ENCODE data around the gene NAP1L4. TPM values are rescaled to one million over a fixed set of nuclear protein-coding genes. Genes with fewer than 3 reads are reported as not detected.

NAP1L4 gene
- total RNA-seq, 1 donor from 2014 or later, result 171 TPM

- DNase-seq (ENCODE audit: low spot score in 2 of 2, unreplicated experiment in 2 of 2), result no peak
Measured at GRCh38 chr11:2931771-2932738, 60.1 kb downstream of the NAP1L4 start.

DNA sequence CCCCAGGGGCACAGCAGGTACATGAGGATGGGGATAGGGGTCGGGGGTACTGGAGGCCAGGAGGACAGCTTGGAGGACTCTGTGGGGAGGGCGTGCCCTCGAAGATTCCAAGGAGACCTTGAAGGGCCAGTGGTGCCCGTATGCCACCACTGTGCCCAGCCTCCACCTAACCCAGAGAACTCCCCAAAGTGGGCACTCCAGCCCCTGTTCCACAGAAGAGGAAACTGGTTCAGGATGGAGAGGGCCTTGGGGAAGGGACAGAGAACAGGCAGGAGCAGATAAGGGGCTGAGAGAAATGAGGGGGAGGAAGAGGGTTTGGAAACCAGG is 60.7 kb downstream of the NAP1L4 start:
- no peak for DNase-seq (ENCODE audit: low spot score in 2 of 2, unreplicated experiment in 2 of 2)
- H3K27me3 Mint-ChIP-seq (ENCODE audit: low read depth), result peaks cover 61% of the 10 kb centered on the region
- TF ChIP-seq, protein P1, sequence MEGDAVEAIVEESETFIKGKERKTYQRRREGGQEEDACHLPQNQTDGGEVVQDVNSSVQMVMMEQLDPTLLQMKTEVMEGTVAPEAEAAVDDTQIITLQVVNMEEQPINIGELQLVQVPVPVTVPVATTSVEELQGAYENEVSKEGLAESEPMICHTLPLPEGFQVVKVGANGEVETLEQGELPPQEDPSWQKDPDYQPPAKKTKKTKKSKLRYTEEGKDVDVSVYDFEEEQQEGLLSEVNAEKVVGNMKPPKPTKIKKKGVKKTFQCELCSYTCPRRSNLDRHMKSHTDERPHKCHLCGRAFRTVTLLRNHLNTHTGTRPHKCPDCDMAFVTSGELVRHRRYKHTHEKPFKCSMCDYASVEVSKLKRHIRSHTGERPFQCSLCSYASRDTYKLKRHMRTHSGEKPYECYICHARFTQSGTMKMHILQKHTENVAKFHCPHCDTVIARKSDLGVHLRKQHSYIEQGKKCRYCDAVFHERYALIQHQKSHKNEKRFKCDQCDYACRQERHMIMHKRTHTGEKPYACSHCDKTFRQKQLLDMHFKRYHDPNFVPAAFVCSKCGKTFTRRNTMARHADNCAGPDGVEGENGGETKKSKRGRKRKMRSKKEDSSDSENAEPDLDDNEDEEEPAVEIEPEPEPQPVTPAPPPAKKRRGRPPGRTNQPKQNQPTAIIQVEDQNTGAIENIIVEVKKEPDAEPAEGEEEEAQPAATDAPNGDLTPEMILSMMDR (IDR thresholded peaks at IDR 0.05; ENCODE audit: unreplicated experiment), result no peak
- no peak overlapping the region for H3K4me3 Mint-ChIP-seq
- peaks cover 11% of the 10 kb centered on the region for H3K4me1 Mint-ChIP-seq
- no peak overlapping the region for H3K27ac Mint-ChIP-seq
- no peaks in the 10 kb centered on the region for H3K9me3 Mint-ChIP-seq
- no peaks in the 10 kb centered on the region for H3K36me3 Mint-ChIP-seq

More at GRCh38 chr11:2931771-2932738, 60.1 kb downstream of the NAP1L4 start:
- TF ChIP-seq, protein P1 (IDR thresholded peaks at IDR 0.05; ENCODE audit: unreplicated experiment), result no peak
- Mint-ChIP-seq H3K4me3 (no peak overlapping the region), H3K27ac (no peak overlapping the region), H3K9me3 (peaks cover 3% of the 10 kb centered on the region), H3K4me1 (peaks cover 11% of the 10 kb centered on the region), H3K27me3 (ENCODE audit: low read depth) (peaks cover 54% of the 10 kb centered on the region), H3K36me3 (no peaks in the 10 kb centered on the region)

DNA sequence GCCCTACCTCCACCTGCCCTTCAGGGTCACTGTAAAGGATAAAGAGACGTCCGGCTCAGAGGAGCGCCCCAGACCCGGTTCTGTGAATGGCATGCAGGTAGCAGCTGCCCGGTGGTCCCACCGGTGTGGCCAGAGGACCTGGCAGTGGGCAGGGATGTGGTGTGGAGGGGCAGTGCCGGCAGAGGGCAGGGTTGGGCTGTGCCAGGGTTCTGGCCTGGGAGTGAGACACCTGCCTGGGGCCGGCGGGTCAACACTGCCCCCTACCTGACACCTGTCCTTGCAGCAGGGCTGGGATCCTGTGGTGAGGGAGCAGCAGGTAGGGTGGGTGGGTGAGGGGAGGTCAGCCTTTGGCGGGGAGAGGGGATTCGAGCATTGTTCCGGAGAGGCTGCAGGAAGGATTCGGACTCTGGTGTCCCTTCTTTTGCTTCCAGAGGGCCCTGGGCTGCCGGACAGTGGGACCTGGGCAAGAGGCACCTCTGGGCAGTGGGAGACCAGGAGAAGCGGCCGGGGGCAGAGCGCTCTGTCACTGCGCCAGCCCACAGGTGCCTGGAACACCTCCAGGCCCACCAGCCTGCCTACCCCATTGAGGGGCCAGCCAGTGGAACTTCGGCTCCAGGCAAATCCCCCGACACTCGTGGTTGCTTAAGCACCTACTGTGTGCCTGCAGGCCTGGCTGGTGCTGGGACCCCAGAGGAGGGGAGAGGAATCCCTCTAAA is 61.3 kb downstream of the NAP1L4 start:
- peak in 1 of 2 experiments; percentile 27 for DNase-seq (ENCODE audit: low spot score in 2 of 2, unreplicated experiment in 2 of 2)
- Mint-ChIP-seq H3K27ac (no peak overlapping the region), H3K36me3 (no peaks in the 10 kb centered on the region), H3K9me3 (no peaks in the 10 kb centered on the region), H3K4me1 (peaks cover 11% of the 10 kb centered on the region), H3K27me3 (ENCODE audit: low read depth) (peaks cover 63% of the 10 kb centered on the region), H3K4me3 (peak overlapping the region; percentile 58)
- TF ChIP-seq, protein P1 (IDR thresholded peaks at IDR 0.05; ENCODE audit: unreplicated experiment), result no peak

- H3K36me3 Mint-ChIP-seq, result no peaks in the 10 kb centered on the region
- H3K27me3 Mint-ChIP-seq (ENCODE audit: low read depth), result peaks cover 66% of the 10 kb centered on the region
- H3K9me3 Mint-ChIP-seq, result no peaks in the 10 kb centered on the region
- H3K4me3 Mint-ChIP-seq, result peak overlapping the region; percentile 58
- TF ChIP-seq, protein P1 (IDR thresholded peaks at IDR 0.05; ENCODE audit: unreplicated experiment), result peak; percentile 38
- no peak overlapping the region for H3K27ac Mint-ChIP-seq
- H3K4me1 Mint-ChIP-seq, result peaks cover 11% of the 10 kb centered on the region
- no peak for DNase-seq (ENCODE audit: low spot score in 2 of 2, unreplicated experiment in 2 of 2)
Measured at GRCh38 chr11:2929950-2930703, 62.0 kb downstream of the NAP1L4 start.

DNA sequence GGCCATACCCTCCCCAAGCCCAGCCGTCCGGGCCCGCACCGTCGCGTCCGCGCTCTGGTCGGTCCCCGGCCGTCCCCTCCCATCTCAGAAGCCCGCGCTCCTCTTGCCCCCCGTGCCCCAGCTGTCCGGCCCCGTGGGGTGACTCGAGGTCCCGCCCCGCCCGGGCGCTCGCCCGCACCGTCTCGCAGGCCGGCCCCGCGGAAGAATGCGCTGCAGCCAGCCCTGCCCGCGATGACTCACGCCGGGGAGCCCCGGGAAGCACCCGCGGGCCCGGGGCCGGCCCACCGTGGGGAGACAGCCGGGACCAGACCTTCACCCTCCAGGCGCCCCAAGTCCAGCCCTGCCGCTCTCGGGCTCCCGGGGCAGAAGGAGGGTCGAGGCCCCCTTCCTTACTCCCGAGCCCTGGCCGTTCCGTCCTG is 62.6 kb downstream of the NAP1L4 start:
- peak overlapping the region; percentile 58 for H3K4me3 Mint-ChIP-seq
- H3K27me3 Mint-ChIP-seq (ENCODE audit: low read depth), result peaks cover 66% of the 10 kb centered on the region
- no peak for DNase-seq (ENCODE audit: low spot score in 2 of 2, unreplicated experiment in 2 of 2)
- TF ChIP-seq, protein P1 (IDR thresholded peaks at IDR 0.05; ENCODE audit: unreplicated experiment), result no peak
- no peaks in the 10 kb centered on the region for H3K36me3 Mint-ChIP-seq
- peaks cover 11% of the 10 kb centered on the region for H3K4me1 Mint-ChIP-seq
- H3K27ac Mint-ChIP-seq, result no peak overlapping the region
- H3K9me3 Mint-ChIP-seq, result no peaks in the 10 kb centered on the region

Measured in mesothelial cell of epicardium (in vitro differentiated cells).